ENCODE data around the gene RASA4B.
A peak's percentile ranks its signal among the peaks of the same experiment; 100 is the strongest.

Gene RASA4B

DNA sequence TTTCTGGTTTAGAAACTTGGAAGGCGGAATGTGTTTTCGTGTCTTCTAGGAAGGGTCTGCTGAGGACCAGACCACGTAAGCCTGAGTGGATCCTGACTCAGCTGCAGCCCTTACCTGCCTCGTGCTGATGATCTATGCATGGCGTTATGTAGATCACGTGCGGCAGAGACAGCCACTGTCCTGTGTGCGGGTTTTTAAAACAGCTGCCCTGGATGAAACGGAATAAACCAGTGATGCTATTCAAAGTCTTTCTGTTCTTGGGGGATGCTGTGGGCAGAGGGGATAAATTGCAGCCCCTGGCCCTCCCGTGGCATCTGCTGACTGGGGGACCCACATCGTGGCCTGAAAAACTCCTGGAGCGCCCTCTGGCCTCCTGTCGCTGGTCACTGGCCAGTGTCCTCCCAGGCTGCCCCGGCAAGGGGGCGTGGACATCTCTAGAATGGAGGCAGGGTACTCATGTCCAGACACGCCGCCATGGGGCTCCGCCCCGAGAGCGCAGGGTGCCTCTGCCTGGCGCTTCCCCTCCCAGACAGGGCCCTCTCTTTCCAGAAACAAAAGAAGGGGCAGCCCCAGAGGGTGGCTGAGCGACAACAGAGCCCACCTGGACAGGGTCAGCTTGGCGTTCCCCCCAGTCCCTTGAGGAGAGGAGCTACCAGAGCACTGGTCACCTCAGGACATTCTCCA, 66.1 kb downstream of the RASA4B start:
- DNase-seq, result no peak

DNA sequence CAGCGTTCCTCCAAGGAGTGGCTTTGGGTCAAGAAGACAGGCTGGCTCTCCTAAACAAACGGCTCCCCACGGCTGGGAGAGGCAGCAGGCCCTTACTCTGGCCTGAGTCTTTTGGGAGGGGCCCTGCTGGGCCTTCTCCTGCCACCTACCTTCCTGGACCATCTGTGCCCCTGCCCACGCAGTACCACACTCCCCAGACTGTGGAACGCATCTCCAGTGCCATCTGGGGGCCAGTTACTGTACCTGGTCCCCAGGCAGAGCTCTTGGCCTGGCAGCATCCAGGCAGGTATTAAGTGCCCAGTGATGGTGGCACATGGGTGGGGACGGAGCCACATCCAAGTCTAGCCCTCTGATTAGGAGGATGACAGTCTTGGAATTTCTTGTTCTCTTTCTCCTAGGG, 67.3 kb downstream of the RASA4B start:
- no peak for DNase-seq

DNA sequence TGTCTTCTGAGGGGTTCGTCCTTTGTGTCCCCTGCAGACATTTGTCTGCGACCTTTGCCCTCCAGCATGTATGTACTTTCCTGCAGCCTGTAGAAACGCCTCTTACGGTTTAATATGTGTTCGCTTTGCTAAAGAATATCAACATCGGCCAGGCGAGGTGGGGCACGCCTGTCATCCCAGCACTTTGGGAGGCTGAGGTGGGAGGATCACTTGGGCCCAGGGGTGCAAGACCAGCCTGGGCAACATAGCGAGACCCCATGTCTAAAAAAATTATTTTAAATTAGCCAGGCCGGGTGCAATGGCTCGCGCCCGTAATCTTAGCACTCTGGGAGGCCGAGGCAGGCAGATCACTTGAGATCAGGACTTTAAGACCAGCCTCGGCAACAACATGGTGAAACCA, 68.4 kb downstream of the RASA4B start:
- DNase-seq, result no peak

DNA sequence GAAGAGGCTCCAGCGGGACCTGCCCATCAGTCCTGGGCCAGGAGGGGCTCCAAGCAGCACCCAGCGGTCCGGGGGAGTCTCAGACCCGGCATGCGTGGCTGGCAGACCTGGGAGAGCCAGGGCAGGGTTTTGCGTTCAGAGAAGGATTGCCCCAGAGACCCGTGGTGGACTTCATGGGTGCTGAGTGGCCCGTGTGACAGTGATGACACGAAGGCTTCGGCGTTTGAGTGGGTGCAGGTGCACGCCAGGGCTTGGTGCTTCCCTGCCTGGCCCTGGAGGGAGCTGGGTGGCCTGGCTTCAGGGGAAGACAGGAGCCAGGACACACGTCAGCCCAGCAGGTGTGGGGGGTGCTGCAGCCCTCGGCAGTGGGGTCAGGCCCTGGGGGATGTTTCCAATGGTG, 70.3 kb downstream of the RASA4B start:
- no peak for DNase-seq

DNA sequence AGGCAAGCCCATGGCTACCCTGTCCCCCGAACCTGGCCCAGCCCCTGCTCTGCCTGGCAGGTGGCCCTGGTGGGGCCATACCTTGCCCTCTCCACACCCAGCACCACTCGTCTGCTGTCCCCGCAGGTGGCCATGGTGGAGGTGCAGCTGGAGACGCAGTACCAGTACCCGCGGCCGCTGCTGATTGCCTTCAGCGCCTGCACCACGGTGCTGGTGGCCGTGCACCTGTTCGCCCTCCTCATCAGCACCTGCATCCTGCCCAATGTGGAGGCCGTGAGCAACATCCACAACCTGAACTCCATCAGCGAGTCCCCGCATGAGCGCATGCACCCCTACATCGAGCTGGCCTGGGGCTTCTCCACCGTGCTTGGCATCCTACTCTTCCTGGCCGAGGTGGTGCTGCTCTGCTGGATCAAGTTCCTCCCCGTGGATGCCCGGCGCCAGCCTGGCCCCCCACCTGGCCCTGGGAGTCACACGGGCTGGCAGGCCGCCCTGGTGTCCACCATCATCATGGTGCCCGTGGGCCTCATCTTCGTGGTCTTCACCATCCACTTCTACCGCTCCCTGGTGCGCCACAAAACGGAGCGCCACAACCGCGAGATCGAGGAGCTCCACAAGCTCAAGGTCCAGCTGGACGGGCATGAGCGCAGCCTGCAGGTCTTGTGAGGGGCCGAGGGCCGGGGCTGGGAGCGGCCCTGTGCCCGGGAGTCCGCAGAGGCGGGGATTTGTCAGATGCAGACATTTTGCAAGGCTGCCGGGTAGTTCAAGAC, 71.0 kb downstream of the RASA4B start:
- no peak for DNase-seq

DNA sequence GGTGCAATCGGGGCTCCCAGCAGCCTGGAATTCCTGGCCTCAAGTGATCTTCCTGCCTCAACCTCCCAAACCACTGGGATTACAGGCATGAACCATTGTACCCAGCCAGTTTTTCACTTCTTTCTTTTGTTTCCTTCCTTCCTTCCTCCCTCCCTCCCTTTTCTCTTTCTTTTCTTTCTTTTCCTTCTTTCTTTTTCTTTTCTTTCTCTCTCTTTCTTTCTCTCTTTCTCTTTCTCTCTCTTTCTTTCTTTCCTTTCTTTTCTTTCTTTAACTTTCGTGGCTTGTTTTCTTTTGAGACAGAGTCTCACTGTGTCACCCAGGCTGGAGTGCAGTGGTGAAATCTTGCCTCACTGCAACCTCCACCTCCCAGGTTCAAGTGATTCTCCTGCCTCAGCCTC, 71.9 kb downstream of the RASA4B start:
- no peak for DNase-seq

DNA sequence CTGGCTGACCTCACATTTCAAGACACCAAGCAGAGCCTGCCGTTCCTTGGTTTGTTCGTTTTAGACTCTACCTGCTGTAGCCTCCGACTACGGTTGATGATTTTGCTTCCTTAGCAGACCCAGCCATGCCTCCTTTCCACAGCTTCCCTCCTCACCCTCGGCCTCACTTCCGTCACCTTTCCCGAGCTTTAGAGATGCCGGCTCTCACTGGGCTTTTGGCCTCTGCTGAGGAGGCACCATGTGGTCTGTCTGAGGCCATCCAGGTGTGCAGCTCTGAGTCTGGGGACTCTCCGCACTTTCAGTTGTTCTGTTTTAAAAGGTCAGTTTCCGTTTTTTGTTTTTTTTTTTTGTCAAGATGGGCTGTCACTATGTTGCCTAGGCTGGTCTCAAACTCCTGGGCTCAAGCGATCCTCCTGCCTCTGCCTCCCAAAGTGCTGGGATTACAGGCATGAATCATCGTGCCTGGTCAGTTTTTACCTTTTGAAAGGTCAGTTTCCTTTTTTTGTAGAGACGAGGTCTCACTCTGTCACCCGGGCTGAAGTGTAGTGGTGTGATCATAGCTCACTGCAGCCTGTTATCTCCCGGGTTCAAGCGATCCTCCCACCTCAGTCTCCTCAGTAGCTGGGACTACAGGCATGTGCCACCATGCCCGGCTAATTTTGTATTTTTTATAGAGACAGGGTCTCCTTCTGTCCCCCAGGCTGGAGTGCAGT, 72.5 kb downstream of the RASA4B start:
- DNase-seq, result no peak

DNA sequence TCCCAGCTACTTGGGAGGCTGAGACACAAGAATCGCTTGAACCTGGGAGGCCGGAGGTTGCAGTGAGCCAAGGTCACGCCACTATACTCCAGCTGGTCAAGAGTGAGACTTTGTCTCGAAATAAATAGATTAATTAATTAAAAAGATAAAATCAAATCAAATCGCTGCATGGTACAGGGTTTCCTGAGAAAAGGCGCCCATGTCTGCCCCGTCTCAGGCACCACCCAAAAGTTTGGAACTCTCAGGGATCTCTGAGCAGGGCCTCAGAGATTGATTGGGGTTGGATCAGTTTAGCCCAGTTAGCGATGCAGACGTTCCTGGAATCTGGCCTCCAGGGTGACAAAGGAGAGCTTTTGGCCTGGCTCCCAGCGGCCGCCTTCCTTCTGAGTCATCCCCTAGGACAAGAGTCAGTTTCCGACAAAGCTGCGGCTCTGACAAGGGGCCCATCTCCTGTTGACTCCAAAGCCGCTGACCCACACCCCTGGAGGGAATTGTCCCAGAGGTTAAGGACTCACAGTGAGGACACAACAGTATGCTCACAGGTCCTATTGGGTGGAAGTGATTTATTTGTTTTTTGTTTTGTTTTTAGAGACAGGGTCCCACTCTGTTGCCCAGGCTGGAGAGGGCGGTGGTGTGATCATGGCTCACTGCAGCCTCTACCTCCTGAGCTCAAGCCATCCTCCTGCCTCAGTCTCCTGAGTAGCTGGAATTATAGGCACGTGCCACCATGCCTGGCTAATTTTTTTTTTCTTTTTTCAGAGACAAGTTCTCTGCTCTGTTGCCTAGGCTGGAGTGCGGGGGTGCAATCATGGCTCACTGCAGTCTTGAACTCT, 77.4 kb downstream of the RASA4B start:
- DNase-seq, result no peak

DNA sequence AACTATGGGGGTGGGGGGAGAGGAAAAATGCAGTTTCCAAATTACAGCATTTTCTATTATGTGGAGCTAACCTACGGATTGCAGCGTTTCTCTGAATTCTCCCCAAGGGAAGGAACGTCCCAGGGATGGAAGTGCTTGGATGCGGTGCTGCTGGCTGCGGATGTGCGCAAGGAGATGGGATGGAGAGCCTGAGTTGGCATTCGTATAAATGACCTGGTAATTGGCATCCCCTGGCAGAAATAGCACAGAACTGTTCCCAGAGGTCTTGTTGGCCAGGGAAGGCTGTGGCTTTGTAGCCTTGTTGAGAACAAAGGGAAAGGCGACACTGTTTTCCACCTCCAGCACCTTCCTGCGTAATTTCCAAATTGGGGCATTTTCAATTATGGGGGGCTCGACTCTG, 81.5 kb downstream of the RASA4B start:
- no peak for DNase-seq

DNA sequence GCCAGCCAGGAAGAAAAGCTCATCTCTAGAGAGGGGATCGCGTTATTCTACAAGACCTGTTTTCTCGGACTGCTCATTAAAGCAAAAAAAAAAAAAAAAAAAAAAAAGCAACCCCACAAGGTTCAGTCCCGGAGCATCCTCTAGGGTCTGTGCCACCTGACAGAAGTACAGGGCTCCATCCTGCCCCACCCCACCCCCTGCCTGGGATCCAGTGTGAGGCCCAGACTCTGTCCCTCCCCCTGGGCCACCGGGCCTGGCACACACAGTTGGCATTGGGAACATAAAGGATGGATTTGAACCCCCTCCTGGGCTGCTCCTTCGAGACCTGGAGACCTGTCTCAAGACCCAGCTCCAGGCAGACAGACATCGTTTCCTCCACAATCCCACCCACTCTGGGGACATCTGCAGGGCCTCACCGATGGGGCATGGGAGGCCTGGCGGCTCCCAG, 83.5 kb downstream of the RASA4B start:
- no peak for DNase-seq

DNA sequence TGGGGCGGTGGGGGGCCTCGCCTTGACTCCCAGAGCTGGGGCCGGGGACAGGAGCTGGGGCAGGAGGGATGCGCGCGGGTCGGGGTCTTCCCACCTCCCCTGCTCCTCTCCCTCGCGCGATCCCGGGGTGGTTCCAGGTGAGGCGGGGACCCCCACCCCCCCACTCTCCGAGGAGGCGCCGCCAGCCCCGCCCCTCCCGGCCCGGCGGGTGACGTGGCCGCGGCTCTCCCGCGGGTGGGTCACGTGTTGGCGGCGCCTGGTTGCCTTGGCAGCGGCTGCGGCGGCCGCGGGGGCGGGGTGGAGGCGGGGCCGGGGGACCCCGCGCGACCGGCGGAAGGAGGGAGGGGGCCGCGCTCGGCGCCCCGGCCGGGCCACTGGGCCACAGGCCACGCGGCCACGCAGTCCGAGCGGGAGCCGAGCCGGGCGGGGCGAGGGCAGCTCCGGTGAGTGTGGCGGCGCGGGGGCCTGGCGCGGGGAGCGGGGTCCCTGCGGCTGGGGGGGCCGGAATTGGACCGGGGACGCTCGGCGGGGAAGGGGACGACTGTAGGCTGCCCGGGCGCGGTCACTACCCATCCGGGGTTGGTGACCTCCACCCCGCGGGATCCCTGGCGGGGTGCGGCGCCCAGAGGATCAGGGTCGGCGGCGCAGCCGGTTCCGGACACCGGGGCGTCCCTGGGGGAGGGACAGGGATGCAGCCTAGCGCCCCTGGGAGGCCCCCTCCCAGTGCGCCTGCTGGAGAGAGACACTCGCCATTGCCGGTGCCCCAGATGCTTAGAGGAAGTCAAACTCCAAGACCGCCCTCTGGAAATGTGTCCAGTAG, 84.1 kb downstream of the RASA4B start, which contains the start of gene ORAI2:
ORAI2 (plus strand) TSS at position 357 of the 820 bp plus-strand sequence. CDS start 5,382 bp downstream, outside the sequence.
- DNase-seq, result peak; percentile 81
